AG04450 (cell line): ENCODE results near the gene GNA12. TPM values are rescaled to one million over a fixed set of nuclear protein-coding genes. Genes with fewer than 3 reads are reported as not detected.

Experiments
- CTCF ChIA-PET: fragments of 300-600, 350-600 bp; formaldehyde crosslinking; extraction: SDS; loops from one replicate; lab custom pipeline; 2022; ENCODE audit warnings: antibody characterized with exemption, inconsistent platforms; lab: Charles Lee
- POLR2A ChIA-PET: fragments of 350-600 bp; formaldehyde crosslinking; extraction: SDS; loops from one replicate; lab custom pipeline; 2021; ENCODE audit warnings: antibody characterized with exemption, inconsistent platforms; lab: Yijun Ruan, JAX
- DNase-seq: peaks from one replicate; pipeline ENCODE4 v3.0.0-alpha.2; 2011; ENCODE audit warnings: low read depth, low spot score
- H3K27ac ChIP-seq: one replicate; pipeline ENCODE4 v1.5.1; 2012; ENCODE audit warnings: low read depth, low read length, control low read depth
- H3K27me3 ChIP-seq: one replicate; pipeline ENCODE4 v1.6.0; 2012; ENCODE audit warnings: low read length; ENCODE audit not compliant: control insufficient read depth, insufficient read depth
- H3K4me3 ChIP-seq: 2 replicates; pipeline ENCODE4 v1.5.1; 2011; ENCODE audit warnings: mild to moderate bottlenecking, low read depth, low read length, control low read depth
- H3K9me3 ChIP-seq: 2 replicates; pipeline ENCODE4 v1.5.1; 2012; ENCODE audit warnings: low read length; ENCODE audit not compliant: control insufficient read depth, insufficient read depth
- polyA plus RNA-seq: library from polyadenylated mRNA; depleted of rRNA; stranded (reverse); fragments of >200 nt; gene quantifications from 2 replicates; pipeline ENCODE4 v1.2.3, GENCODE V29; 2011
- TF ChIP-seq, protein P1 (sequence below): IDR thresholded peaks from 2 replicates; pipeline ENCODE4 v1.5.1; 2011; ENCODE audit warnings: low read depth, low read length, control low read depth, inconsistent platforms

GNA12 gene
- polyA plus RNA-seq, 1 experiment: 97.4 TPM

DNA sequence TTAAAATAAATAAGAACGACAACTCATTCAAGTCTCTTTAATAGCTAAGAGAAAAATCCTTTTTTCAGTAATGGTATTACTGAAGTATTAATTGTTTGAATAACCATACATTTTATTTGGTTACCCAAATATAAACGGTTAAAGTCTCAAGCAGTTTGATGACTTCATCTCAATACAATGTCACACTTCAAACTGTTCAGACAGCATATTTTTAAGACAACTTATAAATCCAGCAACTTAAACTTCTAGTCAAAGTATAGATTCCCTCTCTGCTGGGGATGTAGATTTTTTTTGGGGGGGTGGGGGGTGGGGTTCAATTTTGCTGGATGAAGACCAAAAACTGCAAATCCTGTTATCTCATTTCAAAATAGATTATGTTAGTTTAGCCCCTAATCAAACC lies 42.0 kb downstream of the GNA12 start:
- CTCF ChIA-PET: interaction anchor here (1.0 to 1.8 kb wide), 2 partner anchors 62 to 63 kb away, joined by 3 to 5 read pairs; no protein-coding TSS in a partner anchor
- DNase-seq: no peak

GRCh38 chr7:2800931-2801688 lies 43.0 kb downstream of the GNA12 start:
- no peak for DNase-seq
- peak overlapping the region; percentile 48 for H3K27ac ChIP-seq
- CTCF ChIA-PET: interaction anchor here (1.0 kb wide), 1 partner anchor 64 kb away, joined by 3 read pairs; no protein-coding TSS in a partner anchor
- TF ChIP-seq, protein P1, sequence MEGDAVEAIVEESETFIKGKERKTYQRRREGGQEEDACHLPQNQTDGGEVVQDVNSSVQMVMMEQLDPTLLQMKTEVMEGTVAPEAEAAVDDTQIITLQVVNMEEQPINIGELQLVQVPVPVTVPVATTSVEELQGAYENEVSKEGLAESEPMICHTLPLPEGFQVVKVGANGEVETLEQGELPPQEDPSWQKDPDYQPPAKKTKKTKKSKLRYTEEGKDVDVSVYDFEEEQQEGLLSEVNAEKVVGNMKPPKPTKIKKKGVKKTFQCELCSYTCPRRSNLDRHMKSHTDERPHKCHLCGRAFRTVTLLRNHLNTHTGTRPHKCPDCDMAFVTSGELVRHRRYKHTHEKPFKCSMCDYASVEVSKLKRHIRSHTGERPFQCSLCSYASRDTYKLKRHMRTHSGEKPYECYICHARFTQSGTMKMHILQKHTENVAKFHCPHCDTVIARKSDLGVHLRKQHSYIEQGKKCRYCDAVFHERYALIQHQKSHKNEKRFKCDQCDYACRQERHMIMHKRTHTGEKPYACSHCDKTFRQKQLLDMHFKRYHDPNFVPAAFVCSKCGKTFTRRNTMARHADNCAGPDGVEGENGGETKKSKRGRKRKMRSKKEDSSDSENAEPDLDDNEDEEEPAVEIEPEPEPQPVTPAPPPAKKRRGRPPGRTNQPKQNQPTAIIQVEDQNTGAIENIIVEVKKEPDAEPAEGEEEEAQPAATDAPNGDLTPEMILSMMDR: no peak
- no peaks in the 10 kb centered on the region for H3K27me3 ChIP-seq
- no peak overlapping the region for H3K4me3 ChIP-seq
- H3K9me3 ChIP-seq: no peaks in the 10 kb centered on the region
- POLR2A ChIA-PET: interaction anchor here (0.6 to 1.8 kb wide), 4 partner anchors 19 to 54 kb away, joined by 3 to 13 read pairs (median 6); no protein-coding TSS in a partner anchor

More for the DNA sequence above, 42.0 kb downstream of the GNA12 start:
- POLR2A ChIA-PET: interaction anchor here (0.6 to 1.8 kb wide), 4 partner anchors 18 to 53 kb away, joined by 3 to 13 read pairs (median 6); no protein-coding TSS in a partner anchor
- H3K27me3 ChIP-seq: no peaks in the 10 kb centered on the region
- H3K27ac ChIP-seq: no peak overlapping the region
- H3K4me3 ChIP-seq: no peak overlapping the region; the same call in 1 of the 2 replicates
- TF ChIP-seq, protein P1: no peak
- H3K9me3 ChIP-seq: no peaks in the 10 kb centered on the region

GRCh38 chr7:2800220-2800930 lies 43.7 kb downstream of the GNA12 start:
- H3K4me3 ChIP-seq: no peak overlapping the region
- POLR2A ChIA-PET: interaction anchor here (0.6 to 0.7 kb wide), 2 partner anchors 13 to 157 kb away, joined by 3 to 5 read pairs; no protein-coding TSS in a partner anchor
- DNase-seq: no peak

DNA sequence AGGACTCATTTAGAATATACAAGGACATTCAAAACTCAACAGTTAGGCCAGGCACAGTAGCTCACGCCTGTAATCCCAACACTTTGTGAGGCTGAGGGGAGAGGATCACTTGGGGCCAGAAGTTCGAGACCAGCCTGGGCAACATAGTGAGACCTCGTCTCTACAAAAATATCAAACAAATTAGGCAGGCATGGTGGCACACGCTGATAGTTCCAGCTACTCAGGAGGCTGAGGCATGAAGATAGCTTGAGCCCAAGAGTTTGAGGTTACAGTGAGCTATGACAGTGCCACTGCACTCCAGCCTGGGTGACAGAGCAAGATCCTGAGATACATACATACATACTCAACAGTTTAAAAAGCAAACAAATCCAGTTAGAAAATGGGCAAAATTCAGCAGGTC lies 44.9 kb downstream of the GNA12 start:
- CTCF ChIA-PET: no interaction called here
- Histone ChIP-seq H3K27me3 (no peaks in the 10 kb centered on the region), H3K27ac (no peak overlapping the region), H3K9me3 (no peaks in the 10 kb centered on the region), H3K4me3 (no peak overlapping the region)
- TF ChIP-seq, protein P1: no peak
- no peak for DNase-seq
- POLR2A ChIA-PET: interaction anchor here (0.7 kb wide), 1 partner anchor 14 kb away, joined by 3 read pairs; no protein-coding TSS in a partner anchor

More at GRCh38 chr7:2800220-2800930, 43.7 kb downstream of the GNA12 start:
- CTCF ChIA-PET: no interaction called here
- H3K9me3 ChIP-seq: no peaks in the 10 kb centered on the region
- TF ChIP-seq, protein P1: no peak
- no peak overlapping the region for H3K27ac ChIP-seq
- no peaks in the 10 kb centered on the region for H3K27me3 ChIP-seq
